GM19372 (cell line): ENCODE data around the gene ZNF316.
"Not testable (repeated sequence)": the region's sequence is repeated elsewhere in the genome, so short reads cannot be mapped to it uniquely, and the experiment has no call there.

Experiments
- ATAC-seq: cut with Tn5 transposase; IDR thresholded peaks from one replicate; pipeline ENCODE4 v1.9.1; 2021; ENCODE audit warnings: mild to moderate bottlenecking, low read depth, moderate library complexity; ENCODE audit not compliant: unreplicated experiment

The ZNF316 gene

GRCh38 chr7:6621195-6622133 lies 15.7 kb upstream of the ZNF316 start:
- no peak for ATAC-seq

GRCh38 chr7:6622134-6622710 lies 14.9 kb upstream of the ZNF316 start:
- ATAC-seq: no peak

- no peak for ATAC-seq
Observed at GRCh38 chr7:6623589-6624245, 13.4 kb upstream of the ZNF316 start.

GRCh38 chr7:6624246-6624611 lies 12.9 kb upstream of the ZNF316 start:
- no peak for ATAC-seq

- no peak for ATAC-seq
Observed at GRCh38 chr7:6628045-6628444, 9.1 kb upstream of the ZNF316 start.

GRCh38 chr7:6630007-6630849 lies 6.9 kb upstream of the ZNF316 start:
- ATAC-seq: no peak

- ATAC-seq: no peak
Observed at GRCh38 chr7:6631605-6632004, 5.5 kb upstream of the ZNF316 start.

GRCh38 chr7:6634021-6634420 lies 3.1 kb upstream of the ZNF316 start:
- no peak for ATAC-seq

GRCh38 chr7:6634971-6635370 lies 2.1 kb upstream of the ZNF316 start:
- ATAC-seq: not testable (repeated sequence)

- peak; percentile 74 for ATAC-seq
Observed at GRCh38 chr7:6637544-6638229, 569 bp downstream of the ZNF316 start.

GRCh38 chr7:6639032-6639431 lies 1.9 kb downstream of the ZNF316 start:
- no peak for ATAC-seq

GRCh38 chr7:6639627-6640026 lies 2.5 kb downstream of the ZNF316 start:
- ATAC-seq: no peak

- no peak for ATAC-seq
Observed at GRCh38 chr7:6640246-6640721, 3.2 kb downstream of the ZNF316 start.

- no peak for ATAC-seq
Observed at GRCh38 chr7:6641305-6642035, 4.4 kb downstream of the ZNF316 start.

- ATAC-seq: no peak
Observed at GRCh38 chr7:6642239-6642839, 5.2 kb downstream of the ZNF316 start.

GRCh38 chr7:6642861-6643640 lies 5.9 kb downstream of the ZNF316 start:
- ATAC-seq: no peak

GRCh38 chr7:6643915-6644625 lies 7.0 kb downstream of the ZNF316 start:
- no peak for ATAC-seq
